Nephron progenitor cell (in vitro differentiated cells): ENCODE data around the gene EXOSC3.
A peak's percentile ranks its signal among the peaks of the same experiment; 100 is the strongest.

ENCODE experiments used
- DNase-seq: peaks from one replicate; pipeline ENCODE4 v3.0.0; 2021
- H3K27ac Mint-ChIP-seq: 2 replicates; pipeline ENCODE4 v1.8.0; 2021; ENCODE audit warnings: mild to moderate bottlenecking, moderate library complexity, mixed read lengths
- H3K27me3 Mint-ChIP-seq: 2 replicates; pipeline ENCODE4 v1.8.0; 2021; ENCODE audit warnings: mild to moderate bottlenecking, low read depth, mixed read lengths; ENCODE audit not compliant: poor library complexity
- H3K36me3 Mint-ChIP-seq: 2 replicates; pipeline ENCODE4 v1.8.0; 2021; ENCODE audit warnings: low read depth, mixed read lengths
- H3K4me1 Mint-ChIP-seq: 2 replicates; pipeline ENCODE4 v1.8.0; 2021; ENCODE audit warnings: mixed read lengths
- H3K4me3 Mint-ChIP-seq: 2 replicates; pipeline ENCODE4 v1.8.0; 2021; ENCODE audit warnings: mild to moderate bottlenecking, moderate library complexity, mixed read lengths
- H3K9me3 Mint-ChIP-seq: 2 replicates; pipeline ENCODE4 v1.8.0; 2021; ENCODE audit warnings: mild to moderate bottlenecking, moderate library complexity, mixed read lengths
- CTCF ChIP-seq: fragments of 200-600 bp; sonication (generic); IDR thresholded peaks from 2 replicates; pipeline ENCODE4 v1.5.0; 2021; ENCODE audit warnings: antibody characterized with exemption

The EXOSC3 gene

GRCh38 chr9:37798677-37799076 lies 13.8 kb upstream of the EXOSC3 start:
- Mint-ChIP-seq H3K27ac (no peak overlapping the region), H3K9me3 (no peaks in the 10 kb centered on the region), H3K4me1 (peaks cover 28% of the 10 kb centered on the region), H3K4me3 (no peak overlapping the region), H3K36me3 (no peaks in the 10 kb centered on the region), H3K27me3 (peaks cover 31% of the 10 kb centered on the region)
- DNase-seq = no peak
- TF ChIP-seq CTCF = no peak

GRCh38 chr9:37796232-37796631 lies 11.4 kb upstream of the EXOSC3 start:
- peaks cover 2% of the 10 kb centered on the region for H3K9me3 Mint-ChIP-seq
- DNase-seq = no peak
- TF ChIP-seq CTCF = no peak
- peaks cover 8% of the 10 kb centered on the region for H3K4me1 Mint-ChIP-seq
- H3K27ac Mint-ChIP-seq = peak overlapping the region; percentile 4
- H3K4me3 Mint-ChIP-seq = no peak overlapping the region
- no peaks in the 10 kb centered on the region for H3K36me3 Mint-ChIP-seq
- H3K27me3 Mint-ChIP-seq = peaks cover 46% of the 10 kb centered on the region

- Mint-ChIP-seq H3K27me3 (peaks cover 60% of the 10 kb centered on the region), H3K36me3 (no peaks in the 10 kb centered on the region), H3K4me3 (no peak overlapping the region), H3K9me3 (peaks cover 6% of the 10 kb centered on the region), H3K27ac (no peak overlapping the region), H3K4me1 (no peaks in the 10 kb centered on the region)
- no peak for DNase-seq
- no peak for TF ChIP-seq CTCF
These were observed 7.3 kb upstream of the EXOSC3 start for GRCh38 chr9:37792122-37792521.

- Mint-ChIP-seq H3K4me1 (peaks cover 8% of the 10 kb centered on the region), H3K9me3 (peaks cover 6% of the 10 kb centered on the region), H3K36me3 (no peaks in the 10 kb centered on the region), H3K27me3 (peaks cover 47% of the 10 kb centered on the region), H3K27ac (no peak overlapping the region), H3K4me3 (no peak overlapping the region)
- TF ChIP-seq CTCF = no peak
- no peak for DNase-seq
These were observed 5.2 kb upstream of the EXOSC3 start for GRCh38 chr9:37790096-37790495.

- Mint-ChIP-seq H3K36me3 (no peaks in the 10 kb centered on the region), H3K27me3 (peaks cover 36% of the 10 kb centered on the region), H3K9me3 (peaks cover 6% of the 10 kb centered on the region), H3K4me3 (no peak overlapping the region), H3K27ac (no peak overlapping the region), H3K4me1 (peaks cover 24% of the 10 kb centered on the region)
- no peak for DNase-seq
- TF ChIP-seq CTCF = no peak
These were observed 3.5 kb upstream of the EXOSC3 start for GRCh38 chr9:37788332-37788731.

GRCh38 chr9:37787059-37787458 lies 2.2 kb upstream of the EXOSC3 start:
- Mint-ChIP-seq H3K9me3 (peaks cover 6% of the 10 kb centered on the region), H3K27me3 (peaks cover 30% of the 10 kb centered on the region), H3K4me1 (peaks cover 36% of the 10 kb centered on the region), H3K36me3 (peaks cover 12% of the 10 kb centered on the region), H3K4me3 (no peak overlapping the region), H3K27ac (no peak overlapping the region)
- TF ChIP-seq CTCF = no peak
- DNase-seq = no peak
